Glutamatergic neuron (in vitro differentiated cells): ENCODE data around the gene PRDX5. TPM values are rescaled to one million over a fixed set of nuclear protein-coding genes. Genes with fewer than 3 reads are reported as not detected.

Source experiments
- DNase-seq: peaks from one replicate; pipeline ENCODE4 v3.0.0; 2022
- H3K27ac Mint-ChIP-seq: one replicate; pipeline ENCODE4 v1.8.0; 2020; ENCODE audit warnings: mild to moderate bottlenecking, mixed read lengths, inconsistent platforms; ENCODE audit not compliant: unreplicated experiment
- H3K27me3 Mint-ChIP-seq: one replicate; pipeline ENCODE4 v1.8.0; 2020; ENCODE audit warnings: mild to moderate bottlenecking, moderate library complexity, mixed read lengths, inconsistent platforms; ENCODE audit not compliant: unreplicated experiment
- H3K36me3 Mint-ChIP-seq: one replicate; pipeline ENCODE4 v1.8.0; 2020; ENCODE audit warnings: mild to moderate bottlenecking, mixed read lengths, inconsistent platforms; ENCODE audit not compliant: unreplicated experiment
- H3K4me1 Mint-ChIP-seq: one replicate; pipeline ENCODE4 v1.8.0; 2020; ENCODE audit warnings: mild to moderate bottlenecking, low read depth, mixed read lengths, inconsistent platforms; ENCODE audit not compliant: unreplicated experiment
- H3K4me3 Mint-ChIP-seq: one replicate; pipeline ENCODE4 v1.8.0; 2020; ENCODE audit warnings: mild to moderate bottlenecking, mixed read lengths, inconsistent platforms; ENCODE audit not compliant: unreplicated experiment
- H3K9me3 Mint-ChIP-seq: one replicate; pipeline ENCODE4 v1.8.0; 2020; ENCODE audit warnings: mild to moderate bottlenecking, moderate library complexity, mixed read lengths, inconsistent platforms; ENCODE audit not compliant: unreplicated experiment
- total RNA-seq: library from RNA; stranded (reverse); fragmentation: NEBNext Ultra II Directional; extraction: Animal tissue kit (Norgen Biotek cat#: 25700); gene quantifications from one replicate; pipeline ENCODE4 v1.2.1, GENCODE V29; 2021; ENCODE audit not compliant: unreplicated experiment
- TF ChIP-seq, protein P1 (sequence below): fragments of 200-600 bp; sonication (generic); IDR thresholded peaks from one replicate; pipeline ENCODE4 v1.5.0; 2021; ENCODE audit not compliant: partially characterized antibody, unreplicated experiment

Gene PRDX5
- total RNA-seq, 1 donor from 2014 or later, result 418 TPM

DNA sequence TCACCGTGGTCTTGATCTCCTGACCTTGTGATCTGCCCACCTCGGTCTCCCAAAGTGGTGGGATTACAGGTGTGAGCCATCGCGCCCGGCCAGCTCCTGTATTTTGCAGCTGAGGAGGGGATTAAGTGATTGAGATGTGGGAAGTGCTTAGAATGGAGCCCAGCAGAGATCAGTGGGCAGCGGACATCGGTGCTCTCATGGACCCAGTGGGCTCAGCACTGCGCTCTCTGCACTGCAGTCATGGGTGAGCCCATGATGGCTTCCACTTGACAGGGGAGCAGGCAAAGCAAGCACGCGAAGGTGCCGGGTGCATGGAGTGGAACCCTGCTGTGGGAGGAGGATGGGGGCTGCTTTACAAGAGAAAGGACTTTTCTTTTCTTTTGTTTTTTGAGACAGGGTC lies 13.0 kb downstream of the PRDX5 start:
- peaks cover 18% of the 10 kb centered on the region for H3K9me3 Mint-ChIP-seq
- H3K36me3 Mint-ChIP-seq, result peaks cover 4% of the 10 kb centered on the region
- H3K4me1 Mint-ChIP-seq, result peaks cover 13% of the 10 kb centered on the region
- H3K4me3 Mint-ChIP-seq, result peak overlapping the region; percentile 42
- TF ChIP-seq, protein P1, sequence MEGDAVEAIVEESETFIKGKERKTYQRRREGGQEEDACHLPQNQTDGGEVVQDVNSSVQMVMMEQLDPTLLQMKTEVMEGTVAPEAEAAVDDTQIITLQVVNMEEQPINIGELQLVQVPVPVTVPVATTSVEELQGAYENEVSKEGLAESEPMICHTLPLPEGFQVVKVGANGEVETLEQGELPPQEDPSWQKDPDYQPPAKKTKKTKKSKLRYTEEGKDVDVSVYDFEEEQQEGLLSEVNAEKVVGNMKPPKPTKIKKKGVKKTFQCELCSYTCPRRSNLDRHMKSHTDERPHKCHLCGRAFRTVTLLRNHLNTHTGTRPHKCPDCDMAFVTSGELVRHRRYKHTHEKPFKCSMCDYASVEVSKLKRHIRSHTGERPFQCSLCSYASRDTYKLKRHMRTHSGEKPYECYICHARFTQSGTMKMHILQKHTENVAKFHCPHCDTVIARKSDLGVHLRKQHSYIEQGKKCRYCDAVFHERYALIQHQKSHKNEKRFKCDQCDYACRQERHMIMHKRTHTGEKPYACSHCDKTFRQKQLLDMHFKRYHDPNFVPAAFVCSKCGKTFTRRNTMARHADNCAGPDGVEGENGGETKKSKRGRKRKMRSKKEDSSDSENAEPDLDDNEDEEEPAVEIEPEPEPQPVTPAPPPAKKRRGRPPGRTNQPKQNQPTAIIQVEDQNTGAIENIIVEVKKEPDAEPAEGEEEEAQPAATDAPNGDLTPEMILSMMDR, result no peak
- DNase-seq, result no peak
- H3K27ac Mint-ChIP-seq, result no peak overlapping the region
- H3K27me3 Mint-ChIP-seq, result peaks cover 14% of the 10 kb centered on the region

DNA sequence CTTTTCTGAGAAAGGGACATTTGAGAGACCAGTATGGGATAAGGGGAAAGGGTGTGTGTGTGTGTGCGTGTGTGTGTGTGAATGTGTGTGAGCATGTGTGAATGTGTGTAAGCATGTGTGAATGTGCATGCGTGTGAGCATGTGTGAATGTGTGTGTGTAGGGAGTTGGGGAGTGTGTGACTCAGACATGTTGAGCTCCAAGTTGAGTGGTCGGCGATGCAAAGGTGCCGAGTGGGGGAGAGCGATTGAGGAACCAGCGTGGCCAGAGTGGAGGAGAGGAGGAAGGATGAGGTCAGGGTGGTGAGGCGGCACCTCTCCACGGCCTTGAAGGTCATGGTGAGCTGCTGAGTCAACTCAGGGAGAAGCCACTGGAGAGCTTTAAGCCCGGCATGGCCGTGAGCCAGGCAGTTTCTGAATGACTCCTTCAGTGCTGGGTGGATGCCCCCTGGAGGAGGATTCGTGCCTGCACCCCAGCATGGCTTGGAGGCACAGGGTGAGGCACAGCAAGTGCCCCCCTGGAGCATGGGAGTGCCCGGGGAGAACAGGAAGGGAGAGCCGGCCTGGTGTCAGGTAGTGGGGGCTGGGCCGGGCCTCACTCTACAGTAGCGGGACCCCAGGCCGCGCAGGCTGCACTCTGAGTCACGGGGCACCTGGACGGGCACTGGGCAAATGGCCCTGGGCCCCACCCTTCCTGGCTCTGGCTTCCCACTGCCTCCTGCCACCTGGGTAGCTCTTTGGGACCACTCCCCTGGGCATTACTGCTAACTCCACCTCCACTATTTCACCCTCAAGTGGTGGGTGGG lies 13.8 kb downstream of the PRDX5 start:
- peaks cover 15% of the 10 kb centered on the region for H3K9me3 Mint-ChIP-seq
- H3K36me3 Mint-ChIP-seq, result peaks cover 4% of the 10 kb centered on the region
- H3K4me1 Mint-ChIP-seq, result peaks cover 17% of the 10 kb centered on the region
- peak overlapping the region; percentile 21 for H3K4me3 Mint-ChIP-seq
- H3K27me3 Mint-ChIP-seq, result peaks cover 14% of the 10 kb centered on the region
- peak overlapping the region; percentile 36 for H3K27ac Mint-ChIP-seq
- DNase-seq, result peak; percentile 62
- TF ChIP-seq, protein P1, result peak; percentile 59

DNA sequence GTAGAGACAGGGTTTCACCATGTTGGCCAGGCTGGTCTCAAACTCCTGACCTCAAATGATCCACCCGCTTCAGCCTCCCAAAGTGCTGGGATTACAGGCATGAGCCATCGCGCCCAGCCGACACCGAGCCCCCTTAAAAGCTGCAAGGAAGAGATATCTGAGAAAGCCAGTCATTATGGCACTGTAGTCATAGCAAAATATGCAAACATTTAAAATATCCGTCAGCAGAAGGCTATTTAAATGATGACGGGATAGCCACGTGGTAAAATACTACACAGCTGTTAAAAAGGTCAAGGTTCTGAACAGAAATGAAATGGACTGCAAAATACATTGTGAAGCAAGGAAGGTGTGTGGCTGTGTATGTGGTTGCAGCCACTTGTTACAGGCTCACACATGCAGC lies 15.6 kb downstream of the PRDX5 start:
- peaks cover 23% of the 10 kb centered on the region for H3K4me1 Mint-ChIP-seq
- H3K27ac Mint-ChIP-seq, result no peak overlapping the region
- no peaks in the 10 kb centered on the region for H3K36me3 Mint-ChIP-seq
- H3K4me3 Mint-ChIP-seq, result peak overlapping the region; percentile 20
- H3K9me3 Mint-ChIP-seq, result peaks cover 18% of the 10 kb centered on the region
- H3K27me3 Mint-ChIP-seq, result peaks cover 17% of the 10 kb centered on the region
- no peak for DNase-seq
- TF ChIP-seq, protein P1, result no peak

DNA sequence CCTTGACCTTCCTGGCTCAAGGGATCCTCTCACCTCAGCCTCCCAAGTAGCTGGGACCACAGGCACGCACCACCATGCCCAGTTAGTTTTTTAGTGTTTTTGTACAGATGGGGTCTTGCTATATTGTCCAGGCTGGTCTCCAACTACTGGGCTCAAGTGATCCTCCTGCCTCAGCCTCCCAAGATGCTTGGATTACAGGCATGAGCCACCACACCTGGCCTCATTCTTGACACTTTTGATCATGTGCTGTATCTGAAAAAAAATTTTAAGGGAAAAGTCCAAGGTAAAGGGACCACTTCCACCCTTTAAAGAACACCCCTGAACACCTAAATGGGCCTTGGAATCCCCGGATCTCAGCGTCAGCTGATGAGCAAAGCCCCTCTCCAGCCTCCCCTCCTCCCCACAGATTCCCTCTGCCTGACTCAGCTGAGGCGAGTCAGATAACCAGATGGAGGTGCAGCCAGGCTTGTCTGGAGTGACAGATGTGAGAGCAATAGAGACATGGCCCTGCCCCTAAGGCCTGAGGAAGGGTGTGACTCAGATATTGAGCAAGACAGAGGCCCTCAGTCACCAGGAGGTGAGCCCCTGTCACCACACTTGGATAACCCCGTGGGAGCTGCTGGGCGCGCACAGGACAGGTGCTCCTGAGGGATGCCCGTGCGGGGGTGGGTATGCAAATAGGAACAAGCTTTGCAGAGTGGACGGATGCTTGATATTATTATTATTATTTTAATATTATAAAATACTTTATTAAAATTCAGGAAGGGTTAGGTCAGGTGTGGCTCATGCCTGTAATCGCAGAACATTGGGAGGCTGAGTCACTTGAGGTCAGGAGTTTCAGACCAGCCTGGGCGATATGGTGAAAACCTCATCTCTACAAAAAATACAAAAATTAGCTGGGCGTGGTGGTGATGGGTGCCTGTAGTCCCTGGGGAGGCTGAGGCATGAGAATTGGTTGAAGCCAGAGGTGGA lies 17.1 kb downstream of the PRDX5 start:
- TF ChIP-seq, protein P1, result no peak
- Mint-ChIP-seq H3K27ac (peak overlapping the region; percentile 97), H3K4me3 (peak overlapping the region; percentile 82), H3K36me3 (peaks cover 4% of the 10 kb centered on the region), H3K27me3 (peaks cover 14% of the 10 kb centered on the region), H3K9me3 (peaks cover 17% of the 10 kb centered on the region), H3K4me1 (peaks cover 27% of the 10 kb centered on the region)
- peak; percentile 87 for DNase-seq
